Thymus (tissue), 14 donors: ENCODE results near the gene RNF138. TPM values are rescaled to one million over a fixed set of nuclear protein-coding genes. Genes with fewer than 3 reads are reported as not detected.

Experiments
- DNase-seq, 9 donors: peaks; one replicate each; pipeline ENCODE4 v3.0.0-alpha.2; 2013; ENCODE audit warnings: low spot score in 9 of 9, low read depth in 6 of 9, missing footprints in 1 of 9
- H3K27ac ChIP-seq, 2 donors: one replicate each; pipeline ENCODE4 v1.5.1; 2013; ENCODE audit warnings: control low read depth in 1 of 2, low read depth in 1 of 2, low read length in 1 of 2, mild to moderate bottlenecking in 1 of 2, moderate library complexity in 1 of 2
- H3K27me3 ChIP-seq, 2 donors: one replicate each; pipeline ENCODE4 v1.5.1; 2013; ENCODE audit warnings: low read length in 1 of 2; ENCODE audit not compliant: control insufficient read depth in 2 of 2, insufficient read depth in 1 of 2
- H3K36me3 ChIP-seq, 2 donors: one replicate each; pipeline ENCODE4 v1.5.1; 2013; ENCODE audit warnings: low read length in 1 of 2, mild to moderate bottlenecking in 1 of 2, moderate library complexity in 1 of 2; ENCODE audit not compliant: control insufficient read depth in 2 of 2, insufficient read depth in 2 of 2
- H3K4me1 ChIP-seq, 2 donors: one replicate each; pipeline ENCODE4 v1.5.1; 2013; ENCODE audit warnings: low read length in 2 of 2; ENCODE audit not compliant: control insufficient read depth in 2 of 2, insufficient read depth in 2 of 2
- H3K4me3 ChIP-seq, 2 donors: one replicate each; pipeline ENCODE4 v1.5.1; 2013; ENCODE audit warnings: low read length in 2 of 2, control low read depth in 1 of 2, mild to moderate bottlenecking in 1 of 2
- H3K9me3 ChIP-seq, 2 donors: one replicate each; pipeline ENCODE4 v1.5.1; 2013; ENCODE audit warnings: low read length in 1 of 2, mild to moderate bottlenecking in 1 of 2; ENCODE audit not compliant: control insufficient read depth in 2 of 2, insufficient read depth in 1 of 2
- WGBS: extraction: QIAGEN DNeasy Blood & Tissue Kit; methylation state at CpG from one replicate; pipeline ENCODE4 v1.1.7; 2013; 5-methylcytosine and 5-hydroxymethylcytosine counted together
- long read RNA-seq, 10 donors: transcript quantifications; one replicate each; lab custom pipeline, GENCODE V29; 2026
- polyA plus RNA-seq: library from polyadenylated mRNA; stranded (reverse); fragments of 200-250 nt; gene quantifications from one replicate; pipeline ENCODE4 v1.2.3, GENCODE V29; 2013
- total RNA-seq: library from RNA; stranded (reverse); fragments of 120-200 nt; gene quantifications from one replicate; pipeline ENCODE4 v1.2.4, GENCODE V29; 2013
- donor health status: healthy.

RNF138 gene
- total RNA-seq (46.8 TPM), polyA plus RNA-seq (39.8 TPM)
- long read RNA-seq, donor 1, partial matches to known transcripts = 0 of 1 reads
- long read RNA-seq, donor 1, other reads (novel, unspliced or antisense) = 0 of 1 reads
- long read RNA-seq, donor 2, transcript RNF138-202 (8 exons, 3,570 nt) = major isoform, 15 of 22 reads
- long read RNA-seq, donor 2, partial matches to known transcripts = 7 of 22 reads
- long read RNA-seq, donor 2, other reads (novel, unspliced or antisense) = 0 of 22 reads
- long read RNA-seq, donor 3, transcript RNF138-202 (8 exons, 3,570 nt) = major isoform, 12 of 14 reads
- long read RNA-seq, donor 3, partial matches to known transcripts = 0 of 14 reads
- long read RNA-seq, donor 3, other reads (novel, unspliced or antisense) = 0 of 14 reads
- long read RNA-seq, donor 4, transcript RNF138-202 (8 exons, 3,570 nt) = major isoform, 6 of 8 reads
- long read RNA-seq, donor 4, partial matches to known transcripts = 0 of 8 reads
- long read RNA-seq, donor 4, other reads (novel, unspliced or antisense) = 0 of 8 reads
- long read RNA-seq, donor 5, transcript RNF138-202 (8 exons, 3,570 nt) = major isoform, 14 of 25 reads
- long read RNA-seq, donor 5, partial matches to known transcripts = 8 of 25 reads
- long read RNA-seq, donor 5, other reads (novel, unspliced or antisense) = 0 of 25 reads
- long read RNA-seq, donor 6, partial matches to known transcripts = 0 of 4 reads
- long read RNA-seq, donor 6, other reads (novel, unspliced or antisense) = 0 of 4 reads
- long read RNA-seq, donor 7, partial matches to known transcripts = 7 of 13 reads
- long read RNA-seq, donor 7, other reads (novel, unspliced or antisense) = 0 of 13 reads
- long read RNA-seq, donor 8, partial matches to known transcripts = 0 of 4 reads
- long read RNA-seq, donor 8, other reads (novel, unspliced or antisense) = 0 of 4 reads
- long read RNA-seq, donor 9, transcript RNF138-202 (8 exons, 3,570 nt) = major isoform, 5 of 10 reads
- long read RNA-seq, donor 9, partial matches to known transcripts = 5 of 10 reads
- long read RNA-seq, donor 9, other reads (novel, unspliced or antisense) = 0 of 10 reads
- long read RNA-seq, donor 10, transcript RNF138-202 (8 exons, 3,570 nt) = major isoform, 6 of 11 reads
- long read RNA-seq, donor 10, partial matches to known transcripts = 5 of 11 reads
- long read RNA-seq, donor 10, other reads (novel, unspliced or antisense) = 0 of 11 reads

- no peaks in the 10 kb centered on the region for H3K27me3 ChIP-seq
- no peaks in the 10 kb centered on the region for H3K9me3 ChIP-seq
- under 1% methylated on average over 75 of the region's 75 CpGs for WGBS
- peaks cover 16 to 31% of the 10 kb centered on the region in 2 donors for H3K4me1 ChIP-seq
- peak within 1 kb of the TSS; percentile 99 to 100 for H3K27ac ChIP-seq
- peak within 1 kb of the TSS; percentile 87 to 89 for H3K4me3 ChIP-seq
- peak in 8 of 9 donors; percentile 63 to 94 (median 84) for DNase-seq
- peaks cover 8 to 13% of the 10 kb centered on the region in 2 donors for H3K36me3 ChIP-seq
Measured at GRCh38 chr18:32091724-32092421, at the start of gene RNF138. Gene RNF138 (plus strand): TSS chr18:32091874. CDS start chr18:32092777, 903 bp downstream.

GRCh38 chr18:32042337-32042736, 49.3 kb upstream of the RNF138 start:
- Histone ChIP-seq H3K27me3 (no peaks in the 10 kb centered on the region), H3K4me1 (peaks cover 0 to 2% of the 10 kb centered on the region in 2 donors), H3K4me3 (no peak overlapping the region), H3K9me3 (peaks cover 2 to 6% of the 10 kb centered on the region in 2 donors), H3K36me3 (peaks cover 20 to 27% of the 10 kb centered on the region in 2 donors), H3K27ac (no peak overlapping the region)
- no peak for DNase-seq

- DNase-seq = no peak
- Histone ChIP-seq H3K36me3 (peaks cover 6 to 18% of the 10 kb centered on the region in 2 donors), H3K9me3 (no peaks in the 10 kb centered on the region), H3K27me3 (no peaks in the 10 kb centered on the region), H3K27ac (no peak overlapping the region), H3K4me1 (peaks cover 5 to 9% of the 10 kb centered on the region in 2 donors), H3K4me3 (no peak overlapping the region)
- WGBS = 73% methylated on average over 4 of the region's 4 CpGs
Measured at GRCh38 chr18:32048507-32049091, 43.1 kb upstream of the RNF138 start.

- no peaks in the 10 kb centered on the region for H3K27me3 ChIP-seq
- H3K4me1 ChIP-seq = peaks cover 5 to 9% of the 10 kb centered on the region in 2 donors
- H3K27ac ChIP-seq = no peak overlapping the region
- WGBS = 18% methylated on average over 3 of the region's 3 CpGs
- no peak overlapping the region for H3K4me3 ChIP-seq
- no peak for DNase-seq
- no peaks in the 10 kb centered on the region for H3K9me3 ChIP-seq
- H3K36me3 ChIP-seq = peaks cover 6 to 15% of the 10 kb centered on the region in 2 donors
Measured at GRCh38 chr18:32049393-32050171, 42.1 kb upstream of the RNF138 start.

- WGBS = 90% methylated on average over 3 of the region's 3 CpGs
- H3K4me3 ChIP-seq = no peak overlapping the region
- H3K27me3 ChIP-seq = no peaks in the 10 kb centered on the region
- H3K9me3 ChIP-seq = no peaks in the 10 kb centered on the region
- H3K4me1 ChIP-seq = no peaks in the 10 kb centered on the region
- H3K27ac ChIP-seq = no peak overlapping the region
- peak in 1 of 9 donors; percentile 35 for DNase-seq
- H3K36me3 ChIP-seq = peaks cover 0 to 9% of the 10 kb centered on the region in 2 donors
Measured at GRCh38 chr18:32056613-32057358, 34.9 kb upstream of the RNF138 start.

GRCh38 chr18:32057624-32058165, 34.0 kb upstream of the RNF138 start:
- H3K9me3 ChIP-seq = no peaks in the 10 kb centered on the region
- DNase-seq = no peak
- H3K4me3 ChIP-seq = no peak overlapping the region
- H3K36me3 ChIP-seq = peaks cover 0 to 5% of the 10 kb centered on the region in 2 donors
- H3K27me3 ChIP-seq = no peaks in the 10 kb centered on the region
- no peaks in the 10 kb centered on the region for H3K4me1 ChIP-seq
- no peak overlapping the region for H3K27ac ChIP-seq
- WGBS = 89% methylated on average over 7 of the region's 7 CpGs

- no peaks in the 10 kb centered on the region for H3K27me3 ChIP-seq
- no peaks in the 10 kb centered on the region for H3K9me3 ChIP-seq
- H3K4me3 ChIP-seq = no peak overlapping the region
- H3K4me1 ChIP-seq = no peaks in the 10 kb centered on the region
- no peak overlapping the region for H3K27ac ChIP-seq
- peaks cover 0 to 5% of the 10 kb centered on the region in 2 donors for H3K36me3 ChIP-seq
- 69% methylated on average over 2 of the region's 2 CpGs for WGBS
- no peak for DNase-seq
Measured at GRCh38 chr18:32060026-32060425, 31.6 kb upstream of the RNF138 start.
